H1 (cell line): ENCODE data around the gene EXD3. TPM values are rescaled to one million over a fixed set of nuclear protein-coding genes. Genes with fewer than 3 reads are reported as not detected.

Experiments
- CTCF ChIA-PET: fragments of 300-600 bp; sonication (Branson Sonifier 250); formaldehyde crosslinking; loops from one replicate; lab custom pipeline; 2021; ENCODE audit not compliant: partially characterized antibody; lab: Charles Lee
- POLR2A ChIA-PET: fragments of 300-600 bp; sonication (Branson Sonifier 250); formaldehyde crosslinking; loops from one replicate; lab custom pipeline; 2021; ENCODE audit warnings: inconsistent platforms; ENCODE audit not compliant: partially characterized antibody; lab: Charles Lee
- DNase-seq, 2 experiments: peaks; one replicate each; pipeline versions ENCODE4 v3.0.0 to v3.0.0-alpha.2; 2010 to 2022; ENCODE audit warnings: low spot score in 2 of 2, low read depth in 1 of 2, mixed read lengths in 1 of 2
- FAIRE-seq: peaks from 2 replicates; lab custom pipeline; 2011; peaks lifted over from hg19 to GRCh38; lab: Jason Lieb, UNC
- H2AFZ ChIP-seq: 2 replicates; pipeline ENCODE4 v1.8.1; 2012; ENCODE audit warnings: low read length, inconsistent platforms
- H2AK5ac ChIP-seq: 2 replicates; pipeline ENCODE4 v1.6.1; 2013; ENCODE audit warnings: low read depth, low read length
- H2BK120ac ChIP-seq: replicated peaks from 2 replicates; pipeline ENCODE3; 2013; ENCODE audit warnings: low read depth, low read length, inconsistent platforms
- H2BK12ac ChIP-seq: 2 replicates; pipeline ENCODE4 v1.6.1; 2013; ENCODE audit warnings: low read depth, low read length
- H2BK15ac ChIP-seq: 2 replicates; pipeline ENCODE4 v1.6.1; 2013; ENCODE audit warnings: low read length
- H2BK20ac ChIP-seq: 2 replicates; pipeline ENCODE4 v1.6.1; 2013; ENCODE audit warnings: low read length
- H2BK5ac ChIP-seq: 2 replicates; pipeline ENCODE4 v1.6.1; 2013; ENCODE audit warnings: low read depth, low read length
- H3K14ac ChIP-seq: 2 replicates; pipeline ENCODE4 v1.6.1; 2013; ENCODE audit warnings: inconsistent platforms; ENCODE audit not compliant: insufficient read length
- H3K18ac ChIP-seq: 2 replicates; pipeline ENCODE4 v1.6.1; 2013; ENCODE audit warnings: low read length; ENCODE audit errors: extremely low read depth
- H3K23ac ChIP-seq: 2 replicates; pipeline ENCODE4 v1.6.1; 2013; ENCODE audit warnings: inconsistent platforms; ENCODE audit not compliant: insufficient read length
- H3K23me2 ChIP-seq: 2 replicates; pipeline ENCODE4 v1.6.1; 2013; ENCODE audit warnings: low read depth, low read length
- H3K27ac ChIP-seq: 2 replicates; pipeline ENCODE4 v1.6.1; 2011; ENCODE audit warnings: low read depth, low read length, inconsistent platforms
- H3K27me3 ChIP-seq, 4 experiments: replicated peaks in 1 of 4; 1 replicate in 1 of 4; 2 replicates in 3 of 4; pipeline versions ENCODE4 v1.6.1 to v1.8.1; 2011 to 2013; ENCODE audit warnings: low read length in 3 of 4, mild to moderate bottlenecking in 3 of 4, inconsistent platforms in 2 of 4, mixed read lengths in 2 of 4, moderate library complexity in 1 of 4; ENCODE audit not compliant: control insufficient read depth in 3 of 4, insufficient read depth in 3 of 4; ENCODE audit errors: extremely low read depth in 1 of 4
- H3K36me3 ChIP-seq, 4 experiments: 2 replicates each; pipeline versions ENCODE4 v1.6.1 to v1.8.1; 2011 to 2013; ENCODE audit warnings: mild to moderate bottlenecking in 4 of 4, low read length in 3 of 4, moderate library complexity in 2 of 4, control low read depth in 1 of 4, inconsistent platforms in 1 of 4; ENCODE audit not compliant: insufficient read depth in 4 of 4, control insufficient read depth in 2 of 4
- H3K4ac ChIP-seq: replicated peaks from 2 replicates; pipeline ENCODE3; 2013; ENCODE audit warnings: low read length, low read depth, mixed read lengths, inconsistent platforms; ENCODE audit not compliant: insufficient read length
- H3K4me1 ChIP-seq, 4 experiments: replicated peaks in 1 of 4; 1 replicate in 1 of 4; 2 replicates in 3 of 4; pipeline versions ENCODE4 v1.6.1 to v1.8.1; 2011 to 2013; ENCODE audit warnings: low read length in 3 of 4, inconsistent platforms in 2 of 4, mixed read lengths in 1 of 4; ENCODE audit not compliant: insufficient read depth in 4 of 4, control insufficient read depth in 3 of 4
- H3K4me2 ChIP-seq, 2 experiments: 2 replicates each; pipeline versions ENCODE4 v1.6.1 to v1.8.1; 2011 to 2013; ENCODE audit warnings: low read depth in 2 of 2, low read length in 2 of 2, control low read depth in 1 of 2, inconsistent platforms in 1 of 2, mild to moderate bottlenecking in 1 of 2; ENCODE audit not compliant: insufficient read depth in 1 of 2
- H3K4me3 ChIP-seq, 4 experiments: fragments of 200-600, 300-600 bp in 1 of 4; sonication (generic), shearing (Covaris generic), sonication (Bioruptor Twin) in 1 of 4; 2 replicates each; pipeline versions ENCODE4 v1.5.1 to v1.8.1; 2011 to 2016; ENCODE audit warnings: low read length in 4 of 4, low read depth in 3 of 4, control low read depth in 2 of 4, inconsistent platforms in 2 of 4, mild to moderate bottlenecking in 2 of 4, mixed read lengths in 1 of 4, moderate library complexity in 1 of 4; ENCODE audit not compliant: insufficient read depth in 2 of 4; ENCODE audit errors: extremely low read depth in 1 of 4
- H3K56ac ChIP-seq: replicated peaks from 2 replicates; pipeline ENCODE3; 2013; ENCODE audit warnings: low read depth, mild to moderate bottlenecking, mixed read lengths, low read length, inconsistent platforms; ENCODE audit not compliant: insufficient read length
- H3K79me1 ChIP-seq: 2 replicates; pipeline ENCODE4 v1.6.1; 2013; ENCODE audit warnings: low read depth, low read length, control low read depth
- H3K79me2 ChIP-seq, 2 experiments: 2 replicates each; pipeline versions ENCODE4 v1.6.1 to v1.8.1; 2012 to 2013; ENCODE audit warnings: low read length in 2 of 2, mild to moderate bottlenecking in 2 of 2, inconsistent platforms in 1 of 2; ENCODE audit not compliant: insufficient read depth in 2 of 2, control insufficient read depth in 1 of 2
- H3K9ac ChIP-seq, 4 experiments: replicated peaks in 1 of 4; 1 replicate in 1 of 4; 2 replicates in 3 of 4; pipeline versions ENCODE4 v1.6.1 to v1.8.1; 2011 to 2013; ENCODE audit warnings: low read depth in 3 of 4, low read length in 3 of 4, control low read depth in 2 of 4, mild to moderate bottlenecking in 2 of 4, moderate library complexity in 2 of 4, inconsistent platforms in 1 of 4; ENCODE audit errors: extremely low read depth in 1 of 4
- H3K9me3 ChIP-seq, 2 experiments: 2 replicates each; pipeline versions ENCODE4 v1.6.1 to v1.8.1; 2012 to 2013; ENCODE audit warnings: mild to moderate bottlenecking in 2 of 2, moderate library complexity in 2 of 2, control low read depth in 1 of 2, inconsistent platforms in 1 of 2, low read depth in 1 of 2, low read length in 1 of 2, mixed read lengths in 1 of 2; ENCODE audit not compliant: insufficient read depth in 2 of 2
- H4K20me1 ChIP-seq, 2 experiments: replicated peaks in 1 of 2; 2 replicates each; pipeline versions ENCODE3 to v1.8.1; 2011 to 2013; ENCODE audit warnings: inconsistent platforms in 2 of 2, low read length in 2 of 2, mild to moderate bottlenecking in 1 of 2; ENCODE audit not compliant: insufficient read depth in 2 of 2, control insufficient read depth in 1 of 2
- H4K5ac ChIP-seq: 2 replicates; pipeline ENCODE4 v1.6.1; 2013; ENCODE audit warnings: low read length, low read depth, mixed read lengths, inconsistent platforms; ENCODE audit not compliant: insufficient read length
- H4K8ac ChIP-seq: 2 replicates; pipeline ENCODE4 v1.8.0; 2013; ENCODE audit warnings: mild to moderate bottlenecking, moderate library complexity, low read length, inconsistent platforms; ENCODE audit not compliant: insufficient read depth; ENCODE audit errors: extremely low read depth
- H4K91ac ChIP-seq: replicated peaks from 2 replicates; pipeline ENCODE3; 2013; ENCODE audit warnings: low read length, mixed read lengths, inconsistent platforms; ENCODE audit not compliant: insufficient read length
- BCL11A ChIP-seq, 2 experiments: IDR thresholded peaks; one replicate each; pipeline ENCODE4 v1.6.1; 2011; ENCODE audit warnings: low read depth in 2 of 2, low read length in 2 of 2, mild to moderate bottlenecking in 2 of 2
- CHD1 ChIP-seq: IDR thresholded peaks from 2 replicates; pipeline ENCODE4 v1.6.1; 2012; ENCODE audit warnings: low read depth, low read length, improper control_type of control experiment
- CHD2 ChIP-seq: IDR thresholded peaks from 2 replicates; pipeline ENCODE4 v1.6.1; 2012; ENCODE audit warnings: low read length, improper control_type of control experiment
- CREB1 ChIP-seq: IDR thresholded peaks from 2 replicates; pipeline ENCODE4 v1.6.1; 2012; ENCODE audit warnings: inconsistent platforms
- HDAC2 ChIP-seq, 2 experiments: fragments of 300-600 bp in 1 of 2; sonication (generic) in 1 of 2; IDR thresholded peaks; 2 replicates each; pipeline ENCODE4 v1.6.1; 2011 to 2012; ENCODE audit warnings: low read depth in 2 of 2, low read length in 2 of 2, mild to moderate bottlenecking in 2 of 2, moderate library complexity in 2 of 2, borderline replicate concordance in 1 of 2, inconsistent platforms in 1 of 2
- HDAC6 ChIP-seq: IDR thresholded peaks from one replicate; pipeline ENCODE4 v1.7.1; 2012; ENCODE audit warnings: low read depth, mild to moderate bottlenecking, inconsistent platforms, low read length, moderate library complexity
- POLR2AphosphoS5 ChIP-seq: IDR thresholded peaks from 2 replicates; pipeline ENCODE4 v1.6.1; 2011; ENCODE audit warnings: low read depth, low read length
- RFX5 ChIP-seq: IDR thresholded peaks from 2 replicates; pipeline ENCODE4 v1.6.1; 2011; ENCODE audit warnings: low read depth, low read length, improper control_type of control experiment, borderline replicate concordance
- SP1 ChIP-seq: IDR thresholded peaks from 2 replicates; pipeline ENCODE4 v1.6.1; 2011; ENCODE audit warnings: low read depth, low read length
- SP4 ChIP-seq: IDR thresholded peaks from 2 replicates; pipeline ENCODE4 v1.6.1; 2012; ENCODE audit warnings: low read length, inconsistent platforms
- WGBS, 2 experiments: shearing (Covaris generic) in 1 of 2; methylation state at CpG; one replicate each; pipeline versions ENCODE4 v1.1.6 to v1.1.7; 2013 to 2015; ENCODE audit warnings: low lambda C conversion rate in 2 of 2, mixed read lengths in 2 of 2, inconsistent platforms in 1 of 2, low coverage in 1 of 2, missing lambda C conversion rate in 1 of 2; ENCODE audit not compliant: insufficient replicate concordance in 2 of 2, insufficient coverage in 1 of 2, insufficient read length in 1 of 2; ENCODE audit errors: extremely low coverage in 1 of 2, missing lambda C conversion rate in 1 of 2; 5-methylcytosine and 5-hydroxymethylcytosine counted together
- polyA plus RNA-seq, 7 experiments: library from polyadenylated mRNA; depleted of rRNA in 3 of 7; stranded (reverse) in 5 of 7; unstranded in 2 of 7; fragments of >200 nt in 5 of 7; fragments of 200-250 nt in 2 of 7; gene quantifications; 1 replicate in 5 of 7; 2 replicates in 1 of 7; 4 replicates in 1 of 7; pipeline versions ENCODE4 v1.2.1 to v1.2.3, GENCODE V29; 2011 to 2013; ENCODE audit warnings: missing spikeins in 2 of 7, mixed read lengths in 2 of 7
- total RNA-seq: library from RNA; stranded (reverse); fragmentation: NEBNext Ultra II Directional; extraction: Animal tissue kit (Norgen Biotek cat#: 25700); gene quantifications from 2 replicates; pipeline ENCODE4 v1.2.1, GENCODE V29; 2021
- TF ChIP-seq, protein P1 (sequence below): IDR thresholded peaks from 2 replicates; pipeline ENCODE4 v1.6.1; 2012; ENCODE audit warnings: low read length, inconsistent platforms

EXD3 gene
- total and polyA plus RNA-seq, 2 of the 8 experiments (the other 6 are each of a cell fraction or from before 2014, with no cell fraction given), result 7.2 to 9.4 TPM

- WGBS, 2 experiments, result 93% methylated on average over 14 of the region's 30 CpGs; no CpG with 5 or more reads in 1 of the 2 experiments
- no peaks in the 10 kb centered on the region for H3K4me1 ChIP-seq
- no peak overlapping the region for H3K27ac ChIP-seq
- H3K9ac ChIP-seq, result no peak overlapping the region
- POLR2A ChIA-PET, result no interaction called here
- no peak overlapping the region for H3K4me3 ChIP-seq
- FAIRE-seq (peak; percentile 88), DNase-seq (no peak)
- no peak overlapping the region for H2BK20ac ChIP-seq
- no peaks in the 10 kb centered on the region for H3K36me3 ChIP-seq
- H3K27me3 ChIP-seq, result no peaks in the 10 kb centered on the region
- H3K23me2 ChIP-seq, result peaks cover 5% of the 10 kb centered on the region; the same call in 1 of the 2 replicates
- no peak overlapping the region for H3K14ac ChIP-seq
- no peak overlapping the region for H2BK15ac ChIP-seq
- H3K79me1 ChIP-seq, result no peaks in the 10 kb centered on the region
- no peak overlapping the region for H3K4me2 ChIP-seq
- no peak overlapping the region for H2AFZ ChIP-seq
- H3K4ac ChIP-seq, result no peak overlapping the region
- peaks cover 34 to 73% of the 10 kb centered on the region in 2 experiments for H3K9me3 ChIP-seq
- peak overlapping the region; percentile 96; the same call in 1 of the 2 replicates for H2AK5ac ChIP-seq
- H3K18ac ChIP-seq, result no peak overlapping the region
- no peak overlapping the region for H2BK12ac ChIP-seq
- H4K5ac ChIP-seq, result no peak overlapping the region
- H4K91ac ChIP-seq, result no peak overlapping the region
- no peaks in the 10 kb centered on the region for H3K79me2 ChIP-seq
- no peaks in the 10 kb centered on the region for H4K20me1 ChIP-seq
- CTCF ChIA-PET, result no interaction called here
- no peak overlapping the region for H3K56ac ChIP-seq
- H2BK120ac ChIP-seq, result no peak overlapping the region
- no peak overlapping the region for H2BK5ac ChIP-seq
- H3K23ac ChIP-seq, result no peak overlapping the region
- no peak overlapping the region for H4K8ac ChIP-seq
- TF ChIP-seq CHD1, result no peak
- no peak for TF ChIP-seq SP4
- no peak for TF ChIP-seq HDAC6
- no peak for TF ChIP-seq CHD2
- no peak for TF ChIP-seq CREB1
- TF ChIP-seq, protein P1, sequence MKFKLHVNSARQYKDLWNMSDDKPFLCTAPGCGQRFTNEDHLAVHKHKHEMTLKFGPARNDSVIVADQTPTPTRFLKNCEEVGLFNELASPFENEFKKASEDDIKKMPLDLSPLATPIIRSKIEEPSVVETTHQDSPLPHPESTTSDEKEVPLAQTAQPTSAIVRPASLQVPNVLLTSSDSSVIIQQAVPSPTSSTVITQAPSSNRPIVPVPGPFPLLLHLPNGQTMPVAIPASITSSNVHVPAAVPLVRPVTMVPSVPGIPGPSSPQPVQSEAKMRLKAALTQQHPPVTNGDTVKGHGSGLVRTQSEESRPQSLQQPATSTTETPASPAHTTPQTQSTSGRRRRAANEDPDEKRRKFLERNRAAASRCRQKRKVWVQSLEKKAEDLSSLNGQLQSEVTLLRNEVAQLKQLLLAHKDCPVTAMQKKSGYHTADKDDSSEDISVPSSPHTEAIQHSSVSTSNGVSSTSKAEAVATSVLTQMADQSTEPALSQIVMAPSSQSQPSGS, result no peak
- TF ChIP-seq HDAC2 (IDR thresholded peaks at IDR 0.05; ENCODE audit: borderline replicate concordance in 1 of 2, low read depth in 2 of 2, low read length in 2 of 2), result no peak
- TF ChIP-seq BCL11A (IDR thresholded peaks at IDR 0.05; ENCODE audit: low read depth in 2 of 2, low read length in 2 of 2), result no peak
- no peak for TF ChIP-seq SP1
- no peak for TF ChIP-seq RFX5
- no peak for TF ChIP-seq POLR2AphosphoS5
Observed at GRCh38 chr9:137354845-137355760, 67.9 kb downstream of the EXD3 start.
